Endothelial cell (in vitro differentiated cells): ENCODE results near the gene HAPLN3. TPM values are rescaled to one million over a fixed set of nuclear protein-coding genes. Genes with fewer than 3 reads are reported as not detected.

Source experiments
- DNase-seq: peaks from one replicate; pipeline ENCODE4 v3.0.0; 2021; ENCODE audit warnings: low spot score
- H3K27ac Mint-ChIP-seq: one replicate; pipeline ENCODE4 v1.8.0; 2021; ENCODE audit warnings: mixed read lengths, inconsistent platforms; ENCODE audit not compliant: unreplicated experiment
- H3K27me3 Mint-ChIP-seq: one replicate; pipeline ENCODE4 v1.8.0; 2021; ENCODE audit warnings: mild to moderate bottlenecking, moderate library complexity, mixed read lengths, inconsistent platforms; ENCODE audit not compliant: unreplicated experiment
- H3K36me3 Mint-ChIP-seq: one replicate; pipeline ENCODE4 v1.8.0; 2021; ENCODE audit warnings: mild to moderate bottlenecking, low read depth, mixed read lengths, inconsistent platforms; ENCODE audit not compliant: unreplicated experiment
- H3K4me1 Mint-ChIP-seq: one replicate; pipeline ENCODE4 v1.8.0; 2021; ENCODE audit warnings: mild to moderate bottlenecking, mixed read lengths, inconsistent platforms; ENCODE audit not compliant: unreplicated experiment
- H3K4me3 Mint-ChIP-seq: one replicate; pipeline ENCODE4 v1.8.0; 2021; ENCODE audit warnings: mild to moderate bottlenecking, mixed read lengths, inconsistent platforms; ENCODE audit not compliant: unreplicated experiment
- H3K9me3 Mint-ChIP-seq: one replicate; pipeline ENCODE4 v1.8.0; 2021; ENCODE audit warnings: mixed read lengths, inconsistent platforms; ENCODE audit not compliant: unreplicated experiment
- total RNA-seq: library from RNA; stranded (reverse); fragmentation: NEBNext Ultra II Directional; extraction: Animal tissue kit (Norgen Biotek cat#: 25700); gene quantifications from one replicate; pipeline ENCODE4 v1.2.1, GENCODE V29; 2021; ENCODE audit not compliant: unreplicated experiment
- TF ChIP-seq, protein P1 (sequence below): fragments of 200-600 bp; sonication (generic); IDR thresholded peaks from one replicate; pipeline ENCODE4 v1.5.0; 2021; ENCODE audit warnings: antibody characterized with exemption; ENCODE audit not compliant: unreplicated experiment

The HAPLN3 gene
- total RNA-seq, 1 donor from 2014 or later, result 137 TPM

DNA sequence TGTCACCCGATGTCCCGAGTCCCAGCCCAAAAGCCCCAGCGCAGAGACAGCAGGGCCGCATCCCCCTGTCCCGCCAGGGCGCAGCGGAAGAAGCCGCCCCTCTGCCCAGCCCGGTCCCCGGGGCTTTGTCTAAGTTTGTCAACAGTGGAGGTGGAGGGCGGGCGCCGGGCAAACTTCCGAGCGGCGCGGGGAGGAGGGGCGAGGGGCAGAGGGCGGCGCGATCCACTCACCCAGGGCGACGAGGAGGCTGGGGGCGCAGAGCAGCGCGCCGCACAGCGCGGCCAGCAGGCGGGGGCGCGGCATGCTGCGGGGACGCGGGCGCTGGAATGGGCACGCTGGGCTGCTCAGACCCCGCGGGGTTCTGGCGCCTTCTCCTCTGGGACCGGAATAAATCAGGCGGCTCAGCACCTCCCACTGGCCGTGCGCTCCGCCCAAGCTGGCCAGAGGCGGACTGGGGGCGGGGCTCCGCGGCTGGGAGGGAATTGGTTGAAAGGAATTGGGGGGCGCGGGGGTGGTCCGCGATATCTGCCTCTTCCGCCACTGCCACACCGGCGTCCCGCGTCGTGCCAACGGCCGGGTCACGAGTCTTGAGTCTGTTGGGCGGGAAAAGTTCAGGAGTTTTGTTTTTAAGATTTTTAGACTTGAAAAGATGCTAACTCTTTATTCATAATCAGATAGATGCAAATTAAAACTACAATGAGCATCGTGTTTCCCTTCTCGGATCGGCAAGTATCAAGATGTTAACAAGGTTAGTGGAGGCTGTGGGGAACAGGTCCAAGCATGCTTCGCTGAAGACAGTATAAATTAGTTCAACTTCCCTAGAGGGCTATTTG lies 17.9 kb upstream of the HAPLN3 start, which contains the start of gene MFGE8:
Gene MFGE8 (minus strand): TSS at position 363 of the 833 bp plus-strand sequence. CDS start 60 bp downstream, at position 303.
- TF ChIP-seq, protein P1, sequence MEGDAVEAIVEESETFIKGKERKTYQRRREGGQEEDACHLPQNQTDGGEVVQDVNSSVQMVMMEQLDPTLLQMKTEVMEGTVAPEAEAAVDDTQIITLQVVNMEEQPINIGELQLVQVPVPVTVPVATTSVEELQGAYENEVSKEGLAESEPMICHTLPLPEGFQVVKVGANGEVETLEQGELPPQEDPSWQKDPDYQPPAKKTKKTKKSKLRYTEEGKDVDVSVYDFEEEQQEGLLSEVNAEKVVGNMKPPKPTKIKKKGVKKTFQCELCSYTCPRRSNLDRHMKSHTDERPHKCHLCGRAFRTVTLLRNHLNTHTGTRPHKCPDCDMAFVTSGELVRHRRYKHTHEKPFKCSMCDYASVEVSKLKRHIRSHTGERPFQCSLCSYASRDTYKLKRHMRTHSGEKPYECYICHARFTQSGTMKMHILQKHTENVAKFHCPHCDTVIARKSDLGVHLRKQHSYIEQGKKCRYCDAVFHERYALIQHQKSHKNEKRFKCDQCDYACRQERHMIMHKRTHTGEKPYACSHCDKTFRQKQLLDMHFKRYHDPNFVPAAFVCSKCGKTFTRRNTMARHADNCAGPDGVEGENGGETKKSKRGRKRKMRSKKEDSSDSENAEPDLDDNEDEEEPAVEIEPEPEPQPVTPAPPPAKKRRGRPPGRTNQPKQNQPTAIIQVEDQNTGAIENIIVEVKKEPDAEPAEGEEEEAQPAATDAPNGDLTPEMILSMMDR, result no peak
- DNase-seq, result peak; percentile 78
- H3K27me3 Mint-ChIP-seq, result peaks cover 5% of the 10 kb centered on the region

DNA sequence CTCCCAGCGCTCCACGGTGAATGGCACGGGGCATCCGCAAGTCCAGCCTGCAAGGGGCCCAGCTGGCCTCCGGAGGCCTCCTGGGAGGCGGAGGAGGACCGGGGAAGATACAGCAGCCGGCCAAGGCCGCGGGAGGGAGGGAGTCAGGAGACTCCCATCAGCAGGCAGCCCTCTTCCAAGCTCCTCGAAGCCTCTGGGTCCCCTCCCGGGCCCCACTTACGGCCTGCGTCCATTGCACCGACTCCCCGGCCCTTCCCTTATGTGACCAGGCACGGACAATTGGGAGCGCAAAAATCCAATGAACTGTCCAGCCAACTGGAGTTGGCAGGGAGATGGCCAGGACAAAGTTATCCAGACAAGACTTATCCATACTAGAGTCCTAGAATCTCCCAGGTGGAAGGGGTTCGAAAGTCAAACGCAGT lies 17.2 kb upstream of the HAPLN3 start:
- Mint-ChIP-seq H3K9me3 (no peaks in the 10 kb centered on the region), H3K36me3 (peaks cover 17% of the 10 kb centered on the region)
- peak; percentile 34 for DNase-seq

More for the DNA sequence above, 17.9 kb upstream of the HAPLN3 start, which contains the start of gene MFGE8:
- Mint-ChIP-seq H3K27ac (peak within 1 kb of the TSS; percentile 70), H3K4me3 (peak within 1 kb of the TSS; percentile 94), H3K36me3 (peaks cover 13% of the 10 kb centered on the region), H3K4me1 (peaks cover 14% of the 10 kb centered on the region), H3K9me3 (no peaks in the 10 kb centered on the region)

DNA sequence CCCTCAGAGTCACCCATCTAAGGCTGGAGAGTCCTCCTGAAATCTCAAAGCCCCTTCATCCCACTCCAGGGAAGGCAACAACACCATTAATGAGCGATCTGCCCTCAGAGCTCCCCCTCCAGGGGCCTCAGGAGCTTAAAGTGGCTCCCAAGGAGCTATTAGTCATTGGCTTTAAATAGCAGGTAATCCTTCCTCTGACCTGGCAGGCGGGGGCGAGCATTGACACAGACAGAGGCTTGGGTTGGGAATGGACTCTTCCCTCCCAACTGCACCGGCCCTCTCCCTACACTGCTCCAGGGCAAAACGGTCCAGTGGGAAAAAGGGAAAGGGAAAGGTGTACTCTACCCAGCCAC lies 16.4 kb upstream of the HAPLN3 start:
- Mint-ChIP-seq H3K27ac (no peak overlapping the region), H3K4me1 (peaks cover 17% of the 10 kb centered on the region), H3K9me3 (no peaks in the 10 kb centered on the region), H3K36me3 (peaks cover 17% of the 10 kb centered on the region), H3K27me3 (peaks cover 5% of the 10 kb centered on the region), H3K4me3 (peak overlapping the region; percentile 88)
- TF ChIP-seq, protein P1, result no peak
- DNase-seq, result no peak

More for the DNA sequence above, 17.2 kb upstream of the HAPLN3 start:
- H3K27ac Mint-ChIP-seq, result no peak overlapping the region
- H3K4me1 Mint-ChIP-seq, result peaks cover 17% of the 10 kb centered on the region
- TF ChIP-seq, protein P1, result no peak
- peak overlapping the region; percentile 88 for H3K4me3 Mint-ChIP-seq
- H3K27me3 Mint-ChIP-seq, result peaks cover 5% of the 10 kb centered on the region

DNA sequence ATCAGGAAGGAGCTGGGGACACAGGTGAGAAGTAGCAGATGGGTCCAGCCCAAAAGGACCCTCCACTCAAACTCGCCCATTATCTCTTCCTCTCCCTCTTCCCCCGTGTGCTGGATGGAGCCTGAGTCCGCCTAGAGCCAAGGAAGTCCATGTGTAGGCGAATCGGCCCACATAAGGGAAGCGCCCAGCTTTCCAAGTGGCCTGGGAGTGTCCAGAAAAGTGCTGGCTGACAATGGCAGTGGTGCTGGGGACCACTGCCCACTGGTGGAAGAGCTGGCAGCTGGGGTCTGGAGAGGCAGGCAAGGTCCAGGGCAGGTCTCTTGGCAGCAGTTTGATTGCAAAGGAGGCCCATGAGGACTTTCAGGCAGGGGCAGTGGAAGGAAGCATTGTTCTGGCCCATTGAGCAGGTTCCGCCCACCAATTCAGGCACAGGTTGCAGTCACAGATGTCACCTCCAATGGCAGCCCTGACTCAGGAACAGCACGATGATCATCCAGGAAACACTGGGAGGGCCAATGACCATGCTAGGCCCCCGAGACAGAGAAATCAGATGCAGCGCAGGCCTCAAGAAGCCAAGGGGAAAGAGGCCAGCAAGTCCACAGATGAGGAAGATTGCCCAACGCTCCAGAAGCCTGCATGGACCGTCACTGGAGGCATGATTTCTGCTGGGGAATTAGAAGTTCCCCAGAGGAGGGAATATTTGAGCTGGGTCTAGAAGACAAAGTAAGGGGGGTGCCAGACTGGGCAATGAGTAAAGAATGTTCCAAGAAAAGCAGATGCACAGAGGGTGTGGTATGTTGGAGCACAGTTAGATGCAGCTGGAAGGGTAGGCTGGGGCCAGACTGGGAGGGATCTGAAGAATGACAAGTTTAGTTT lies 14.8 kb upstream of the HAPLN3 start:
- peaks cover 6% of the 10 kb centered on the region for H3K27me3 Mint-ChIP-seq
- H3K9me3 Mint-ChIP-seq, result no peaks in the 10 kb centered on the region
- DNase-seq, result no peak
- H3K4me3 Mint-ChIP-seq, result peak overlapping the region; percentile 59
- H3K36me3 Mint-ChIP-seq, result peaks cover 20% of the 10 kb centered on the region
- peaks cover 17% of the 10 kb centered on the region for H3K4me1 Mint-ChIP-seq
- TF ChIP-seq, protein P1, result no peak
- H3K27ac Mint-ChIP-seq, result no peak overlapping the region
